HepG2 (cell line): Measurements from ENCODE around the gene CDKN3. TPM values are rescaled to one million over a fixed set of nuclear protein-coding genes. Genes with fewer than 3 reads are reported as not detected.

Experiments
- CAMTA2 ChIP-seq: sonication (generic); formaldehyde crosslinking; IDR thresholded peaks from 2 replicates; pipeline ENCODE4 v1.4.0; 2020; ENCODE audit warnings: mild to moderate bottlenecking, missing genetic modification reagents, borderline replicate concordance
- EEA1 ChIP-seq: sonication (generic); formaldehyde crosslinking; IDR thresholded peaks from 2 replicates; pipeline ENCODE4 v1.5.1; 2020; ENCODE audit warnings: mild to moderate bottlenecking, missing genetic modification reagents, borderline replicate concordance
- ELF4 ChIP-seq: sonication (generic); formaldehyde crosslinking; IDR thresholded peaks from 2 replicates; pipeline ENCODE4 v1.5.0; 2020; ENCODE audit warnings: missing genetic modification reagents, mild to moderate bottlenecking, moderate library complexity, borderline replicate concordance
- FOSL2 ChIP-seq: sonication (generic); formaldehyde crosslinking; IDR thresholded peaks from 2 replicates; pipeline ENCODE4 v1.4.0; 2020; ENCODE audit warnings: missing genetic modification reagents
- IRX3 ChIP-seq: sonication (generic); formaldehyde crosslinking; IDR thresholded peaks from 2 replicates; pipeline ENCODE4 v1.8.1; 2023; ENCODE audit warnings: mild to moderate bottlenecking, low read depth, missing genetic modification reagents, borderline replicate concordance
- ISX ChIP-seq: sonication (generic); formaldehyde crosslinking; conservative IDR thresholded peaks from 2 replicates; pipeline ENCODE4 v1.5.0; 2020; ENCODE audit warnings: missing genetic modification reagents
- NR3C1 ChIP-seq: sonication (generic); formaldehyde crosslinking; IDR thresholded peaks from 2 replicates; pipeline ENCODE4 v1.4.0; 2020; ENCODE audit warnings: missing genetic modification reagents
- RARA ChIP-seq: IDR thresholded peaks from 2 replicates; pipeline ENCODE4 v1.6.1; 2016; ENCODE audit warnings: missing genetic modification reagents, missing compliant biosample characterization
- RORA ChIP-seq: sonication (generic); formaldehyde crosslinking; IDR thresholded peaks from 2 replicates; pipeline ENCODE4 v1.5.0; 2020; ENCODE audit warnings: mild to moderate bottlenecking, missing genetic modification reagents, moderate library complexity
- SALL1 ChIP-seq: sonication (generic); formaldehyde crosslinking; IDR thresholded peaks from 2 replicates; pipeline ENCODE4 v1.8.0; 2022; ENCODE audit warnings: mild to moderate bottlenecking, missing genetic modification reagents
- SMC3 ChIP-seq: IDR thresholded peaks from 2 replicates; pipeline ENCODE4 v1.6.1; 2011; ENCODE audit warnings: low read length, improper control_type of control experiment
- TARDBP ChIP-seq: sonication (generic); formaldehyde crosslinking; IDR thresholded peaks from 2 replicates; pipeline ENCODE4 v1.8.0; 2022; ENCODE audit warnings: mild to moderate bottlenecking, missing genetic modification reagents
- ZBTB42 ChIP-seq: sonication (generic); formaldehyde crosslinking; IDR thresholded peaks from 2 replicates; pipeline ENCODE4 v1.5.0; 2020; ENCODE audit warnings: mild to moderate bottlenecking, missing genetic modification reagents
- ZMYM2 ChIP-seq: sonication (generic); formaldehyde crosslinking; IDR thresholded peaks from 2 replicates; pipeline ENCODE4 v1.8.0; 2022; ENCODE audit warnings: mild to moderate bottlenecking, missing genetic modification reagents
- ZMYM3 ChIP-seq: sonication (generic); formaldehyde crosslinking; IDR thresholded peaks from 2 replicates; pipeline ENCODE4 v1.5.1; 2020; ENCODE audit warnings: mild to moderate bottlenecking, missing genetic modification reagents
- ZNF260 ChIP-seq: sonication (generic); formaldehyde crosslinking; IDR thresholded peaks from 2 replicates; pipeline ENCODE4 v1.4.0; 2020; ENCODE audit warnings: missing genetic modification reagents, low read depth, mild to moderate bottlenecking, borderline replicate concordance
- ZNF501 ChIP-seq: sonication (generic); formaldehyde crosslinking; IDR thresholded peaks from 2 replicates; pipeline ENCODE4 v1.5.1; 2020; ENCODE audit warnings: mild to moderate bottlenecking, moderate library complexity, missing genetic modification reagents
- ZNF672 ChIP-seq: sonication (generic); formaldehyde crosslinking; IDR thresholded peaks from 2 replicates; pipeline ENCODE4 v1.8.1; 2022; ENCODE audit warnings: missing genetic modification reagents
- ZNF724P ChIP-seq: sonication (generic); formaldehyde crosslinking; IDR thresholded peaks from 2 replicates; pipeline ENCODE4 v1.8.0; 2022; ENCODE audit warnings: missing genetic modification reagents, borderline replicate concordance
- ZNF777 ChIP-seq: sonication (generic); formaldehyde crosslinking; IDR thresholded peaks from 2 replicates; pipeline ENCODE4 v1.4.0; 2020; ENCODE audit warnings: missing genetic modification reagents
- ZNF83 ChIP-seq: sonication (generic); formaldehyde crosslinking; IDR thresholded peaks from 2 replicates; pipeline ENCODE4 v1.4.0; 2020; ENCODE audit warnings: missing genetic modification reagents, mild to moderate bottlenecking, borderline replicate concordance
- polyA plus RNA-seq, 8 experiments: library from polyadenylated mRNA; depleted of rRNA in 3 of 8; stranded (reverse) in 7 of 8; unstranded in 1 of 8; fragments of >200 nt; fragmentation: Illumina TruSeq in 4 of 8; extraction: Trizol in 4 of 8; gene quantifications; 2 replicates each; pipeline versions ENCODE4 v1.2.1 to v1.2.3, GENCODE V29; 2011 to 2016; ENCODE audit warnings: low read depth in 4 of 8, missing spikeins in 1 of 8, mixed read lengths in 1 of 8; ENCODE audit not compliant: insufficient read depth in 1 of 8
- total RNA-seq, 5 experiments: library from RNA; depleted of rRNA; stranded (reverse); fragments of >200 nt; fragmentation: Illumina TruSeq; extraction: Trizol; gene quantifications; 2 replicates each; pipeline ENCODE4 v1.2.3, GENCODE V29; 2016; ENCODE audit warnings: low read depth in 1 of 5
- TF ChIP-seq, protein P1 (sequence below): sonication (generic); formaldehyde crosslinking; IDR thresholded peaks from 2 replicates; pipeline ENCODE4 v1.4.0; 2020; ENCODE audit warnings: mild to moderate bottlenecking, missing genetic modification reagents
- TF ChIP-seq, protein P2 (sequence below): sonication (generic); formaldehyde crosslinking; IDR thresholded peaks from 2 replicates; pipeline ENCODE4 v1.9.0; 2021; ENCODE audit warnings: missing genetic modification reagents, borderline replicate concordance
- TF ChIP-seq, protein P3 (sequence below): sonication (generic); formaldehyde crosslinking; IDR thresholded peaks from 2 replicates; pipeline ENCODE4 v1.5.0; 2020; ENCODE audit warnings: missing genetic modification reagents
- TF ChIP-seq, protein P4 (sequence below): sonication (generic); formaldehyde crosslinking; IDR thresholded peaks from 2 replicates; pipeline ENCODE4 v1.5.0; 2020; ENCODE audit warnings: missing genetic modification reagents

The CDKN3 gene
- total and polyA plus RNA-seq, 2 of the 13 experiments (the other 11 are each of a cell fraction or from before 2014, with no cell fraction given) = 63.0 to 88.9 TPM

DNA sequence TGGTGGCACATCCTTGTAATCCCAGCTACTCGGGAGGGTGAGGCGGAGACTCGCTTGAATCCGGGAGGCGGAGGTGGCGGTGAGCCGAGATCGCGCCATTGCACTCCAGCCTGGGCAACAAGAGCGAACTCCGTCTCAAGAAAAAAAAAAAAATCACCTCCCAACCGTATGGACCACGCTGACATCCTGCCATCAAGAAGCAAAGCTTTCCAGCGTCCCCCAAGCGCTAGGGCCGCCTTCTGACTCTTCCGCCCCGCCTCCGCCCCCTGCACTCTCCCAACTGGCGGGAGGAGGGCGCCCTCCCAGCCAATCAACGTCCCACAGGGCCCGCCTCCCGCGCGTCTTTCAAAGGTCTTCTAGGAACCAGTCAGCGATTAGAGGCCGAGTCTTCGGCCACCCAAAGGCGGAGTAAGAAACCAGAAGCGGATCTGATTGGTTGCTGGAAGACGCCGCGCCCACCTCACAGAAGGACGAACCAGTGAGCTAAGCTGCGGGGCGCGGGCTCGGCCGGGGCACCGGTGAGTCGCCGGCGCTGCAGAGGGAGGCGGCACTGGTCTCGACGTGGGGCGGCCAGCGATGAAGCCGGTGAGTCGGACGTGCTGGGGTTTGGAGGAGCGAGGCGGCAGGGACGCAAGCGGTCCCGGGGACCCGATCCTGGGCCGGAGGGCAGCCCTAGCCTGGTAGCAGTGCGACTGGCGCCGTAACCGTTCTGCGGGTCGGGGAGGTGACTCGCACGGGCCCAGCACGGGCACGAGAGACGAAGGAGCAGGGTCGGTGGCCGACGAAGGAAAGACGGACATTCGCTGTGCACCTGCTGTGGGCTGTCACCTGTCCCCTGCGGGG is at the start of gene CDKN3 (continued):
- TF ChIP-seq ZMYM3 (CRISPR knock-in tag) (no peak), ZNF724P (CRISPR knock-in tag) (no peak; the same call in 1 of the 2 replicates), ELF4 (CRISPR knock-in tag) (no peak), IRX3 (CRISPR knock-in tag) (no peak), SALL1 (CRISPR knock-in tag) (peak; percentile 78), ZNF260 (no peak), ZNF777 (peak; percentile 87), TARDBP (CRISPR knock-in tag) (0 out of 2 replicates have a peak, but pooled peaks have one; percentile 46), SMC3 (no peak), RARA (CRISPR knock-in tag) (peak; percentile 10; the same call in 1 of the 2 replicates), ZNF672 (CRISPR knock-in tag) (no peak), NR3C1 (CRISPR knock-in tag) (no peak), RORA (CRISPR knock-in tag) (no peak), ZMYM2 (CRISPR knock-in tag) (peak; percentile 96), ZNF83 (CRISPR knock-in tag) (no peak), ISX (CRISPR knock-in tag) (no peak), ZBTB42 (CRISPR knock-in tag) (peak; percentile 77; the same call in 1 of the 2 replicates), EEA1 (CRISPR knock-in tag) (0 out of 2 replicates have a peak, but pooled peaks have one; percentile 35), CAMTA2 (peak; percentile 94; the same call in 1 of the 2 replicates), ZNF501 (CRISPR knock-in tag) (peak; percentile 87), FOSL2 (CRISPR knock-in tag) (no peak; the same call in 1 of the 2 replicates)
- TF ChIP-seq, protein P1, sequence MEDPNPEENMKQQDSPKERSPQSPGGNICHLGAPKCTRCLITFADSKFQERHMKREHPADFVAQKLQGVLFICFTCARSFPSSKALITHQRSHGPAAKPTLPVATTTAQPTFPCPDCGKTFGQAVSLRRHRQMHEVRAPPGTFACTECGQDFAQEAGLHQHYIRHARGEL (CRISPR knock-in tag) = peak; percentile 94
- TF ChIP-seq, protein P2, sequence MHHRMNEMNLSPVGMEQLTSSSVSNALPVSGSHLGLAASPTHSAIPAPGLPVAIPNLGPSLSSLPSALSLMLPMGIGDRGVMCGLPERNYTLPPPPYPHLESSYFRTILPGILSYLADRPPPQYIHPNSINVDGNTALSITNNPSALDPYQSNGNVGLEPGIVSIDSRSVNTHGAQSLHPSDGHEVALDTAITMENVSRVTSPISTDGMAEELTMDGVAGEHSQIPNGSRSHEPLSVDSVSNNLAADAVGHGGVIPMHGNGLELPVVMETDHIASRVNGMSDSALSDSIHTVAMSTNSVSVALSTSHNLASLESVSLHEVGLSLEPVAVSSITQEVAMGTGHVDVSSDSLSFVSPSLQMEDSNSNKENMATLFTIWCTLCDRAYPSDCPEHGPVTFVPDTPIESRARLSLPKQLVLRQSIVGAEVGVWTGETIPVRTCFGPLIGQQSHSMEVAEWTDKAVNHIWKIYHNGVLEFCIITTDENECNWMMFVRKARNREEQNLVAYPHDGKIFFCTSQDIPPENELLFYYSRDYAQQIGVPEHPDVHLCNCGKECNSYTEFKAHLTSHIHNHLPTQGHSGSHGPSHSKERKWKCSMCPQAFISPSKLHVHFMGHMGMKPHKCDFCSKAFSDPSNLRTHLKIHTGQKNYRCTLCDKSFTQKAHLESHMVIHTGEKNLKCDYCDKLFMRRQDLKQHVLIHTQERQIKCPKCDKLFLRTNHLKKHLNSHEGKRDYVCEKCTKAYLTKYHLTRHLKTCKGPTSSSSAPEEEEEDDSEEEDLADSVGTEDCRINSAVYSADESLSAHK = no peak
- TF ChIP-seq, protein P3, sequence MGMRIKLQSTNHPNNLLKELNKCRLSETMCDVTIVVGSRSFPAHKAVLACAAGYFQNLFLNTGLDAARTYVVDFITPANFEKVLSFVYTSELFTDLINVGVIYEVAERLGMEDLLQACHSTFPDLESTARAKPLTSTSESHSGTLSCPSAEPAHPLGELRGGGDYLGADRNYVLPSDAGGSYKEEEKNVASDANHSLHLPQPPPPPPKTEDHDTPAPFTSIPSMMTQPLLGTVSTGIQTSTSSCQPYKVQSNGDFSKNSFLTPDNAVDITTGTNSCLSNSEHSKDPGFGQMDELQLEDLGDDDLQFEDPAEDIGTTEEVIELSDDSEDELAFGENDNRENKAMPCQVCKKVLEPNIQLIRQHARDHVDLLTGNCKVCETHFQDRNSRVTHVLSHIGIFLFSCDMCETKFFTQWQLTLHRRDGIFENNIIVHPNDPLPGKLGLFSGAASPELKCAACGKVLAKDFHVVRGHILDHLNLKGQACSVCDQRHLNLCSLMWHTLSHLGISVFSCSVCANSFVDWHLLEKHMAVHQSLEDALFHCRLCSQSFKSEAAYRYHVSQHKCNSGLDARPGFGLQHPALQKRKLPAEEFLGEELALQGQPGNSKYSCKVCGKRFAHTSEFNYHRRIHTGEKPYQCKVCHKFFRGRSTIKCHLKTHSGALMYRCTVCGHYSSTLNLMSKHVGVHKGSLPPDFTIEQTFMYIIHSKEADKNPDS (CRISPR knock-in tag) = no peak
- TF ChIP-seq, protein P4, sequence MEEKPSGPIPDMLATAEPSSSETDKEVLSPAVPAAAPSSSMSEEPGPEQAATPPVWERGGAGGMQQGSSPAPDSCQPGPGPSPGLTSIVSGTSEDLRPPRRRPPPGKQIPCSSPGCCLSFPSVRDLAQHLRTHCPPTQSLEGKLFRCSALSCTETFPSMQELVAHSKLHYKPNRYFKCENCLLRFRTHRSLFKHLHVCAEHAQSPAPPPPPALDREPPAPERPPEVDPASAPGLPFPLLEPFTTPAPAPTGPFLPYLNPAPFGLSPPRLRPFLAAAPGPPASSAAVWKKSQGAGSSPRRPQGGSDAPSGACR (CRISPR knock-in tag) = no peak
